HK-2 (cell line): ENCODE data around the gene RACK1.

ENCODE experiments used
- DNase-seq: peaks from one replicate; pipeline ENCODE4 v3.0.0-alpha.2; 2018; ENCODE audit not compliant: unreplicated experiment

Gene RACK1

DNA sequence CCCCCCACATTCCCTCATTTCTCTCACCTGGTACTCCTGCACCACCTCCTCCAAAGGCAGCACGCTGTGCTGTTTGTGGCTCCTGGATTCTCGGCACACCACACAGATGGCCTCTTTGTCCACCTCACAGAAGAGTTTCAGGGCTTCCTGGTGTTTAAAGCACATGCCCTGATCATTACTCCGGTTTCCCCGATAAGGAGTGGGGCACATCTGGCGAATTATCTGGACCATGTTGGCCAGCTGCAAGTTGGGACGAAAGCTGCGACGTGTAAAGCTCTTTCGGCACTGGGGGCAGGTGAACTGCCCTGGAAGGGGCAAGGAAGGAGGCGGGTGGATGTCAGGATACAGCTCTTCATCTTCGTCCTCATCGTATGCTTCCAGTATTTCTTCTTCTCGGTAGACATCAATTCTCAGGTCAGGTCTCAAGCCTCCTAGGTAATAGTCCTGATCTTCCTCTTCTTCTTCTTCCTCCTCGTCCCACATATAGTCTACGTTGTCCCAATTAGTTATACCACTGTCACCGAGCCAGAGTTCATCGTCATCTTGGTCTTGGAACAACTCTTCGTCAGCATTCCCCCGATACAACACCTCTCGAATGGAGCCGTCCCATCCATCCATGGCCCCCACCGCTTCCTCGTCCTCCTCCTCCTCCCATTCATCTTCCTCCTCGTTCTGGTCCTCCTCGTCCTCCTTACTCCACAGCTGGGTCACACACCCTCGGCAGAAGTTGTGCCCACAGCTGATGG lies 16.4 kb upstream of the RACK1 start:
- no peak for DNase-seq

- DNase-seq, result no peak
Observed at GRCh38 chr5:181259283-181259682, 15.6 kb upstream of the RACK1 start.

- DNase-seq, result no peak
Observed at GRCh38 chr5:181258576-181258975, 14.9 kb upstream of the RACK1 start.

DNA sequence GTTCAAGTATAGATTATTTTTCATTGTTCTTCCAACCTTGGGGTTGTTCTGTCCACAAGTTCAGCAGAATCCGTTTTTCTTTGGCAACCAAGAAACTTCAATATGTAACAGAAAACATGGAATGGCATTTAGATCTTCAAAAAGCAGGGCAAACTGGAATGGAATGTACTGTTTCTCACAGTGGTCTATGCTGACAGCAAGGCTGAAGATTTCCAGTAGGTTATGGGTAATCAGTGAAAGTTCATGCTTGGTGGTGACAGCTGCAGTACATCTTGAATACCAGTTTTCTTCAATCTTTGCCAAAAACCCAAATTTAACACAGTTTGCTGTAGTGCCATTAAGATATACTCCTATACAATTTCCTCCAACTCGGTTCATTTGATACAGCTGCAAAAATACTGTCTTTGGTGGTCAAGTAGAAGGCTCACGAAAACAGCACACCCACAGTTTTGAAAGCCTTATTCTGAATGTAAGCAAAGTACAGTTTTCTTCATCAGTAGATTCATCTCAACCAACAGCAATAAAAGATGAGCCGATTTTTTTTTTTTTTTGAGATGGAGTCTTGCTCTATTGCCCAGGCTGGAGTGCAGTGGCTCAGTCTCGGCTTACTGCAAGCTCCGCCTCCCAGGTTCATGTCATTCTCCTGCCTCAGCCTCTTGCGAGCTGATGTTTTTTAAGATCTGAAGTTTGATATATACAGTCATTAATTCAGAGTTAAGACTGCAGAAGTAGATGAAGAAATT lies 12.3 kb upstream of the RACK1 start:
- DNase-seq, result no peak

DNA sequence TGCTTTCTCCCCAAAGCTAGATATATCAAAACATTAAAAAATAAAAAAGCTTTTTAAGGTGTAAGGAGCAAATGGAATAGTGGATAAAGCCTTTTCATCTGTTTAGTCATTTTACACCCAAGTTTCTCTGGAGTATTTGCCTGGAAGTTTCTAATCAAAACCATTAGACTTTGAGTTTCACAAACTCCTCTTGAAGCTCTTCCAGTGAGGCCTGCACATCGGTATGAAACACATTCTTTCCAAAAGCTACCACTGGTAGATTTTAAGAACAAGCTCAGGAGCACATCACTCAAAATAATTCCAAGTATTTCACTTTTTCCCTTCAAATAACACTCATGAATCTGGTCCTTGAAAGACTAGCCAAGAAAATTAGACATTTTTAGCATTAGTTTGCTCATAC lies 11.6 kb upstream of the RACK1 start:
- no peak for DNase-seq

DNA sequence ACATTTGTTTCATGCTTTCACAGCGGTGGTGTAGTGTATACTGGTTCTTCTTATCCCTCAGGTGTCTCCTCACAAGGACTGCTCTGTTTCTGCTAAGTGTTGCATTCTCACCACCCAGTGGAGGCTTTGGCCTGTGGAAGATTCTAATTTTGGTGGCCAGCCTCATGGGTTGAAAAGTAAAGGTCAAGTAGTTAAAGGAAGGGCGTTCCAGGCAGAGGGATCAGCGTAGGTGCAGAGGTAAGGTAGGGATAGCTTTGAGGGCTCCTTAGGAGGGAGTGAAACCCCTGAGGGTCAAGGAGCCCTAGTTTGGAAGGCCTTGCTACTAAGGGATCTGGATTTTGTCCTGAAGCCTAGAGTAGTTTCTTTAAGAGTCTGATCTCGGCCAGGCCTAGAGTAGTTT lies 4.6 kb upstream of the RACK1 start:
- DNase-seq, result no peak

GRCh38 chr5:181246276-181247049 lies 2.8 kb upstream of the RACK1 start:
- peak; percentile 85 for DNase-seq

DNA sequence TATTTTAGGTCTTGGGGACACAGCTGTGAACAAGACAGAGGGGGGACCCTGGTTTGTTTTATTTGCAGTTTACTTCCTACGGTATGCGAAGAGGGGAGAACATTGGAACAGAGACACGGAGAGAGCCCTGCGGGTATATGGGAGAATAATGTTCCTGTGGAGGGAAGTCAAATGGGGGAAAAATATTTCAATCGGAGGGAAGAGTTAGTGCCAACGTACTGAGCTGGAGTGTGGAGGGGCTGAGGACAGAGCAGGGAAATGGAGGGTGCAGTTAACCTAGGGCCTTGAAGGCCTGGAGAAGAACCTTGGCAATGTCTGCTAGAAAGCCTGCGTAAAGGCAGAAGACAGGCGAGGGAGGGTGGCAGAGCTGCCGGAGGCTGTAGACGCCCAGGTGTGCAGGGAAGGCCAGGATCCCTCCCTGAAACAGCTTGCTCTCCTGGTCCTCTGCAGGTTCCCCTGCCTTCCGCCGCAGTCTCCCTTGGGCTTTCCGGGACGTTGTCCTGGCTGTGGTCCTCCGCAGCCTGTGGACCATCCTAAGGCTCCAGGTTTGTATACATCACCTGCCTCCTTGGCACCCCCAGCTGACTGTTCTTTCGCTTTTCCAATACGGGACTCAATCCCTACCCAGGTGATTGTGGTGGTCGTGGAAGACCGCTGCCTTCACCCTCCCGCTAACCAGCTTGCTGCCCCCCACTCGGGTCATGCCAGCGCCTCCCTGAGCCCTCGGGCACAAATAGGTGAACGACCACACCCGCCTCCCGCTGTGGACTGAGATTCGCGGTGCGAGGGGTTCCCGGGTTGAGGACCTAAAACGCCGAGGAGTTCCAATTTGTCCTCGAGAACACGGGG lies 1.9 kb upstream of the RACK1 start:
- DNase-seq, result no peak

DNA sequence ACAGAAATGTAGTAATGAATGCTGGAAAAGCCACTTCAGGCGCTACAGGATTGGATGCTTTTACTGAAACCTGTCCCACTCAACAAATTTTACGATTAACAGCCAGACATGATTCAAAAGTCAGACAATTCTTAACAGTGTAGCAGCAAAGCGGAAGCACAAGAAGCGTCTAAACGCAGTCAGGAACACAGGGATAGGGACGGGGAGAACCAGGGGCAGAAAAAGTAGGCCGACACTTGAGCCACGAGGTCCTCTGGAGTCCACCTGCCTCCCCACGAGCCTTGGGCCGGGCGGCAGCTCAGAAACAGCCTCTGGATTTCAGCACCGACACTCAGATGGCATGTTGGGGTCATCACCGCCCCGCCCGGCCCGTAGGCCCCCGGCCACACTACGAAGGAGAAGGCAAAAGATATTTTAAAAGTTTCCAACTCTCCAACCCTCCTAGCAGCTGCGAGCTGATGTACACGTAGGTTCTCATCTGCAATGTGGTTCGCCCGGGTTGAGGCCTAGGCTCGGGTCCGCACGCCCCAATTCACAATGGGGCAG lies 615 bp downstream of the RACK1 start:
- DNase-seq, result no peak

GRCh38 chr5:181242031-181242451 lies 1.7 kb downstream of the RACK1 start:
- DNase-seq, result no peak

GRCh38 chr5:181241393-181241975 lies 2.2 kb downstream of the RACK1 start:
- peak; percentile 35 for DNase-seq

DNA sequence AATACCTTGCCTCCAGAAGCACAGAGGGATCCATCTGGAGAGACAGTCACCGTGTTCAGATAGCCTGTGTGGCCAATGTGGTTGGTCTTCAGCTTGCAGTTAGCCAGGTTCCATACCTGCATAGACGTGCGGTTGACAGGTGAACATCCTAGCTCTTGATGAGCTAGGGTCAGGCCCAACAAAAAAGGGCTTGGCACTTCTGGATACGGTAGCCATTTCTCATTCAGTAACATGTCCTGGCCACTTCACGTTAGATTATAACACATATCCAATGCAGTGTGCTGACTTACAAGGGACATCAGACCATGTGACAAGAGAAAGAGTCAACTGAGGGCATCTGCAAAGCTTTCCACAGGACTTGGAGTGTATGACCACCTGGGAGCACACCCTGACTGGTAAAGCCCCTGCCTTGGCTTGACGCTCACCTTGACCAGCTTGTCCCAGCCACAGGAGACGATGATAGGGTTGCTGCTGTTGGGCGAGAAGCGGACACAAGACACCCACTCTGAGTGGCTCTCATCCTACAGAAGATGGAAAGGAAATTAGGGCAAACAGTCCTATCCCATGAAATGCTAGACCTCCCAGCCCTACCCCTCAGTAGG lies 4.5 kb downstream of the RACK1 start:
- no peak for DNase-seq

GRCh38 chr5:181237729-181238385 lies 5.8 kb downstream of the RACK1 start:
- no peak for DNase-seq

DNA sequence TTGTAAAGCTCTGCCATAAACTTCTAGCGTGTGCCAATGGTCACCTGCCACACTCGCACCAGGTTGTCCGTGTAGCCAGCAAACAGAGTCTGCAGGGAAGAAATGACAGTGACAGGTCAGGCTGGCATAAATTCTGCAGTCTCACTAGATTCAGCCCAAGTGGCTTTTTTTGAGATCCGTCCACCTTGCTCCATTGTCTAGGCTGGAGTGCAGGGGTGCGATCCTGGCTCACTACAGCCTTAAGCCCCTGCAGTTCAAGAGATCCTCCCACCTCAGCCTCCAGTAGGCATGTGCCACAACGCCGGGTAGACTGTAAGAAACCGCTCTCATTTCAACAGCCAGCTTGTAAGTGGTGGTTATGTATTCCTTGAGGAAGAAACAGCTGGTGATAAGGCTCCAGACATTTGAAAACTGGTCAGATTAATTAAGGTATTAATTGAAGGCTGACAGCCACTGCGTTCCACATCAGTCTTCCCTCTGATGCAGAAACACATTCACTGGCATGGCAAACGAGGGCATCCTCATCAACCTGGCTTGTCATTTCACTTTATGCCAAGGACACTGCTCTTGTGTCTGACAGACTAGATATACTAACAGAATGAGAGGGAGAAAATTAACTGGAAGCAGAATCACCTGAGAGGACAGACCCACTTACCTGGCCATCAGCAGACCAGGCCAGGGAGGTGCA lies 6.6 kb downstream of the RACK1 start:
- no peak for DNase-seq

- DNase-seq, result no peak
Observed at GRCh38 chr5:181236471-181236870, 7.2 kb downstream of the RACK1 start.

DNA sequence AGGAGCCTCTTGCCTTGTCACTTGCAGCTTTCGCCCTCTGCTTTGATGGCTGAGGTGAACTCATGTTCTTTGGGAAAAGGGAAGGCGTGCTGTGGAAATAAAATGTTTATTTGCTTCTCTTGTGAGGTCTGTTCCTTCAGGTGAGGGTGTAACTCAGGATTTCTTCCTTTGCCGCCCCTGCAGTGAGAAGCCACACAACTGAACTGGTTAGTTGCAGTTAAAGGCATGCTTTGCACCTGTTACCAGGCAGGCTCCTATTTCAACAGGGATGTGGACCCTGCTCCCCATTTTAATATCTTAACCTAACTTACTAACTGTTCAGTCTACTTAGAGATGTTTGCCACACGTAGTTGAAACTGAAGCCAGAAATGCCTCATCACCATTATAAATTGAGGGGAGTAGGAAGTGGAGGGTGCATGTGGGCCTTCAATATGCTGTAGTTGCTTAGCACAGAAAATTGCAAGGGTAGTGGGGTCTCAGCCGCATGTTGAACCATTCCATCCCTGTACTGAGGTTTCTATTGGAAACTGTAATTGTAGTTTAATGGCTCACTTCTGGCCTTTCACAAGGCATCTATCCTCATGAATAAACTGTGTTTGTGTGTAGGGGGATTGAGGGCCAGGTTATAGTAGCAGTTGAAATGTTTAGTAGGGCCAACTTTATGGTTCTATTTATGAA lies 7.9 kb downstream of the RACK1 start:
- no peak for DNase-seq

DNA sequence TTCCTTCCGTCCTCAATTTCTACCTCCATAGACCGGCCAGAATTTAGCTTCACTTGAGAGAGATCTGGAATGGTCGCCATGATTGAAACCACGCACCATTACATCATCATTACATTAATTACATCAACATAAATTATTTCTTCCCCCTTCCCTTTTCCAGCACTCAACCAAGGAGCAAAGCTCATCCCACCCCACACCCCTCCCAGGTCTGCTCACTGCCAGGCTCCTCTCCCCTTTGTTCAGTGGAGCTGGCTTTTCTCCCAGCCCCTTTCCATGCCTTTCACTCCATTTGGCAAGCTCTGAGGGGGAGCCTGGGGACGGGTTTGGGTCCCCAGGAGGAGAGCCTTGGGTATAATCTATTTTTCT lies 8.4 kb downstream of the RACK1 start:
- DNase-seq, result no peak

GRCh38 chr5:181234455-181235306 lies 9.0 kb downstream of the RACK1 start:
- no peak for DNase-seq
